Embryonic facial prominence (tissue), 1 donor: ENCODE results near the gene IQSEC1.

ENCODE experiments used
- DNase-seq: peaks from one replicate; pipeline ENCODE4 v3.0.0-alpha.2; 2016; ENCODE audit errors: extremely low spot score

IQSEC1 gene

DNA sequence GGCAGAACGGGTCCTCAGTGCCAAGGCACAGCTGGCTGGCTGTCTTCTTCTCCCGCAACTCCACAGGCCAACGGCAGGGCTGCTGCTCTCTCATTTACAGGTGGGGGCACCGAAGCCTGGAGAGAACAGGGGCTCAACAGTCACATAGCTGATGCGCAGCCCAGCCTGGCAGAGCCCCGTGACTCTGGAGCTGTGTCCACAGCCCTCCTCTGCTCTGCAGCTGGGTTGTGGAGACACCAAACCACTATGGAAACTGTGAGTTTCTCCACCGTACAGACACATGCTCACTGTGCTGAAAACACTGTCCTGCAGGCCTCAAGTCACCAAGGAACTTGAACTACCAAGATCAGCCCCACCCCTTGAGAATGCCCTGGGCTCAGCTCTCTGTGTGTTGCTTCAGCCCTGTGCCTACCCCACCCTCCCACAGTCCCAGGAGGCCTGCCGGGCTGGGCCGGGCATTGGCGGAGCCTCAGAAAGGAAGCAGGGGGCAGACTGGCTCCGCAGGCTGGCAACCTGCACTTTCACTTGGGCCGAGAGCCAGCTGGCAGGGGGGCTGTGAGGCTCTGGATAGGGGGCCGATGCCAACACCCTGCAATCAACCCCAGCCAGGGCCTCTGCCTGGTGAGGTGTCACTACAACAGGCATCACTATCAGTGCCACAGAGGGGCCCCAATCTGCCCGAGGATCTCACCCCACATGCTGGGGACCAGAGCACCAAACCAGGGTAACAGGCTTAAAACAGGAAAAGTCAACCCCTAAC is 118.2 kb downstream of the IQSEC1 start:
- DNase-seq: no peak

DNA sequence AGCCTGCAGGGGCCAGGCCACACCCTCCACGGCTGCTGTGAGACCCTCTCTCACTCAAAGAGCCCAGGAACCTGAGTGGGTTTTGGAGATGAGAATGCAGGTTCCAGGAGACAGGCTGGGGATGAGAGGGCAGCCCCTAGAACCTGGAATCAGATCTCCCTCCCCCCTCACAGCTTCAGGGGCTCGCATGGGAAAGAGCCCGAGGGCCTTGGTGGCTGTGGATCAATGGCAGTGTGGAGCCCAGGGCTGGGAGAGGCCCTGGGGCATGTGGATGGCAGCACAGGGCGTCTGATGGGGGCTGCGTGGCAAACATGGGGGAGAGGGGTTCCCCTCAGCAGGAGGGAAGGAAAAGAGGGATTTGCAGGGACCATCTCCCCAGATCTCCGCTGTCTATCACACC is 119.0 kb downstream of the IQSEC1 start:
- no peak for DNase-seq

DNA sequence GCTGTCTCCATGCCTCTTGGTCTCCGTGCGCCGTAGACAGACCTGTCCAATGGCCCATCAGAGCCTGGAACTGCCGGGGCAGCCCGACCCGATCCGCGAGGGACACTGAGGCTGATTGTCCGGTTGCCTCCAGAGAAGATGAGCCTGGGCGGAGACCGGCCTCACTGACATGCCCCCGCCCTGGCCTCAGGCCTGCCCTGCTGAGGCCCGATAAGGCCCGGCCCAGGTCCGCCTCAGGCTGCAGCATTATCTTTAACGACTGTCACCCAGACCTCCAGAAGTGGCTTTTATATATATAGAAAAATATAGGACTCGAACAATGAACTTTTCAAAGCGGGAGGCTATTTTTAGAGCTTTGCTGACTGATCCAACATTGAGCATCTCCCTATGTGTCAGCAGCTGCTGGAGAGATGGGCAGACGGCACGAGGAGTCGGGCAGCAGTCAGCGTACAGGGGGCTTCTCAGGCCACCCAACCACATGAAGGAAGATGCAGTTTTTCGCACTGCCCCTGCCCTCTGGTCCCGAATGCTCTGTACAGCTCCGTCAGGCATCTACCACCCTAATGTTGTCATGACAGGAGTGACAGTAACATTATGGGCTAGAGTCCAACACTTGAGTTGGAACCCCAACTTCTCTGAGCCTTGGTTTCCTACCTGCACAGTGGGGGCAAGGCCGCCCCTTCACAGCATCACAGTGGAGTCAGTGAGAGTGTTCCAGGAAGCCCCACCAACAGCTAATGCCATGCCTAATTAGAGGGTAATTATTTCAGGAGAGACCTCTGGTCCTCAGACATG is 119.8 kb downstream of the IQSEC1 start:
- no peak for DNase-seq

DNA sequence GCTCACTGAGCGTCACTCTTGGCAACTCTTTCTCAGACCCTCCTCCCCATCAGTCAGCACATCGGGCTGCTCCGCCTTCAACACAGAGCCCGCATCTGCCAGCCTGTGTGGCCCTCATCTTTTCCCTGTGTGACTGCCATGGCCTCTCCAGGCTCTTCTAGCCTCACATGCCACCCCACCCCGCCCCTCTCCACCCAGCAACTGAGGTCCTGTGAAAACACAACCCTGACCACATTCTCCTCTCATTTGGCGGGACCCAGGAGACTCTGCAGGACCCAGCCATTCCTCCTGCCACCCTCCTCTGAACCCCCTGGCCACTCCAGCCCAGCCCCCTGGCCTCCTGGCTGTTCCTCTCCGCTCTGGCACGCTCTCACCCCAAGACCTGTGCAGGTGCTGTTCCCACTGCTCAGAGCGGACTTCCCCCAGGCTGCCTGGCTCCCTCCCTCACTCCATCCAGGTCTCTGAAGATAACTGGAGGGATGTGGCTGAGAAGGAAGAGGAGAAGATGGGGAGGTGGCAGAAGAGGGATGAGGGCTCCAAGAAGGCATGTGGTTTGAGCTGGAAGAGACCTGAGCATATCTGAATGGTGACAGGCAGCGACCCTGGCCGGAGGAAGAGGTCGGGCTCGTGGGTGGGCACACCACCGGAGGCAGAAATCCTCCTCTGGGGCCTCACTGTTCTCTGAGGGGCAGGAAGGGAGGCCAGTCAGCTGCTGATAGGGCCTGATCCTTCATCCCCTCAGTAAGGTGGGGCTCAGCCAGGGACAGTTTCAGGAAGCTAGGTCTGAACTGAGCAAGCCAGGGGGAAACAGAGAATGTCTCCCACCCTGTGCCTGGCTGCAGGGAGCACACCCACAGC is 120.7 kb downstream of the IQSEC1 start:
- DNase-seq: no peak

DNA sequence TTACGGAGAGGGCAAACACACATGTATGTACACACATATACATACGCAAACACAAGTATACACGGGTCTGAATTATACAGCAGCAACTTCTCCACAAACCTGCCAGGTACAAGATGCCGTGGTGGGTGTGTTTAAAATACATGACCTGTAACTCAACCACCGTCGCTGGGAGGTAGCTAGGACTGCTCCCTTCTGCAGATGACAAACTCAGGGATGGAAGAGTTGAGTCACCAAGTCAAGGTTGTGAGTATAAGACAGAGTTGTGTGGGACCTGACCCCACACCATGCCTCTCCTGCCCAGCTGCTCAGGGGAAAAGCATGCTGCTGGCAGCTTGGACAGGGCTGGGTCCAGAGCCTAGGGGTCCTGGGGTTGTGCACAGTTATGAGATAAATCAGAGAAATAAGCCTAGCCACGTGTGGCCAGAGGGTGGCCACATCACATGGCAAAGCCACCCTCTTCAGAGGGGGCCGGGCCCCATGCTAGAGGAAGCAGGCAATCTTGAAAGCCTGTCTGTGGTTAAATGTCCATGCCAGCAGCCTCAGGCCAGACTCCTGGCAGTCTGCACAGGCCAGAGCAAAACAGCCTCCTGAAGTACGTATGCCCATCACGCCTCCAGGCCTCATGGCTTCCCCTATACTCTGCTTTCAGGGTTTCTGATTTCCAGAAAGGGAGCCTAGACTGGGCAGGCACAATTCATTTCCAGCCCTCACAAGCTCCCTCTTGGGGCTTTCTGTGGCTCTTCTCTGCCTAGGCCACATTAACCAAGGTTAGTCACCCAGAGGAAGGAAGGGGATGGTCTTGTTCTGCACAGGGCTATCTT is 124.1 kb downstream of the IQSEC1 start:
- no peak for DNase-seq

DNA sequence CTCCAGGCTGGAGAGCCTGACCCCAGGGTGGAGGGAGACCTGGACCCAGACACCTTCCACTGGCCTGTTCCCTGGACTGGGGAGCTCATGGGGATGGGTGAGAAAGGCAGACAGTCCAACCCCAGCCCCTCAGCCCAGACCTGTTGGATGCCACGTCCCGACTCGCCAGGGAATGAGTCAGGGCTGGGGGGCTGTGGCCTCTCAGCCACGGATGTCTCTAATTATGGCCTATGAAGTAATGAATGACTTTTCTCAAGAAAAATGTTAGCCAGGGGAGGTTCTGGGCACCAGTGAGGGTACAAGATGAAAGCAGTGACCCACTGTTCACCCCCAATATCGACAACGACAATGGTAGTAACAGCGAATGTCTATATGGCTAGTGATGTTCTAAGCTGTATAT is 124.9 kb downstream of the IQSEC1 start:
- DNase-seq: no peak

DNA sequence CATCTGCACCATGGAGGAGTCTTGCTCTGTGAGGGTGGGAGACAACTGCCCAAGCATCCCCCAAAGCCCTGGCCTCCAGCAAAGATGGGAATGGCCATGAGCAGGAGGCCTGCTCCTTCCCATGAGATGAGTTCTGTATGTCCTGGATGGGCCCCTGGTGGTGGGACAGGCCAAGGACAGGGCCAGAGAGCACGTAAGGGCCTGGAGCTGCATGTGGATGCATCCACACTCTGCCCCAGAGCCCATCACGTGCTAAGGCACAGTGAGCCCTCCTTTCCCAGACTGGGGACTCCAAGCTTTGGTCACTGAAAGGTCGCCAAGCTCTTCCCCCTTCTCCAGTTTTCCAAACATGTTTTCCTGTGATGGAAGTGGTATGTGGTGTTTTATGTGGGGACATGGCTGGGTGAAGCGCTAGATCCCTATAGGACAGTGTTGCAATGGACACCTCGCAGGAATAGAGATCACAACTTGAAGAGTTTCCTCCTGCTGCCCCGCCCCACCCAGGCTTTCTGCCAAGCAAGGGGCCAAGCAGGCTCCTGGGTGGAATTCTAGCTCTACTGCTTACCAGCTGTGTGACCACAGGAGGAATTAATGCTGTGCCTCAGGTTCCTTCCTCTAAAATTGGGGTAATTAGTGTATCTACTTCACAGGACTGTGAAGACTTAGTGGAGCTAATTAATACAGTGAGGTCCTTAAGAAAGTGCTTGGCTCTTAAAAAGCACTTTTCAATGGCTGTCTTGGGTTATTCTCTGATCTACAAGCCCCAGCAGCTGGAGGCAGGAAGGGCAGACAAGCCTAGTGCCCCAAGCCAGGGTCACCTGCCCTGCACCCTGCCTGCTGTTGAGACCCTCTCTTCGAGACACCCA is 125.5 kb downstream of the IQSEC1 start:
- no peak for DNase-seq

DNA sequence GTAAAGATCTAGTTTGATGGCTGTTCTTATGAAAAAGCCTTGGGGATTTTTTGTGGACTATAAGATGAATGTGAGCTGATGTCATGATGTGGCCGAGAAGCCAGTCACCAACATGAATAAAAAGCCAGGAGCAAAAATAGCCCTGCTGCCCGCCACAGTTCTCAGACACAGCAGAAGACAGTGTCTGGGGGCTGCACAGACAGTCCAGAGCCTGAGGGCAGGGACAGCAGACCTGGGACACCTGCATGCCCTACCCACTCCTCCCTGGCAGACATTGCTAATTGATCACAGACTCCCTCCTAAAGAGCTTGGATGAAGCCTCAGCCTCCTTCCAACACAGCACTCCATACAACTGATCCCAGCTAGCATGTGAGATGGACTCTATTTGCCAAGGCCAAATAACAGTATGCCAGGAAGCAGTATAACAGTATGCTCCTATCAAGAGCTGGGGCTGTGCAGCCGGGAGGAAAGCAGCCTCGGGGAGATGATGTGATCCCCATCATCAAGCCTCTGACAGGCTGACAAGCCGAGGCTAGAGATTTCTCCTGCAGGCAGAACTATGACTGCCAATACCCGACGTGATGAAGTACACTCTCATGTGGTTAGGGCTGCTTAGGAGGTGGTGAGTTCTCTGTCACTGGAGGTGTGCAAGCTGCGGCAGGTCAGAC is 126.4 kb downstream of the IQSEC1 start:
- no peak for DNase-seq

DNA sequence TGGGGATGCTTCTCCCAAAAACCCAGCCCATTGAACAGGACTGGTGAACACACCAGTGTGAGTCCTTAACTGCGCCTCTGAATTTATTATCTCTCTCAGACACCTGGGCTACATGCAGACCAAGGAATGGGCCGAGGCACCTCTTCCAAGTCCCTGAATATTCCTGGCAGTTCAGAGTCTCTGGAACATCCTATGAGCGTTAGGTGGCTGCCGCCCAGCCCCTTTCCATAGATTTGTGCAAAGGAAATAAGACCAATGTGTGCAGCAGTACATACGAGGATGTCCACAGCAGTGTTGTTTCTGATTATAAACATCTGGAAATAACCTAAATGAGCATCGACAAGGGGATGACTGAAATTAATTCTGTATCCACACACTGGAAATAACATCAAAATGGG is 127.0 kb downstream of the IQSEC1 start:
- DNase-seq: no peak

DNA sequence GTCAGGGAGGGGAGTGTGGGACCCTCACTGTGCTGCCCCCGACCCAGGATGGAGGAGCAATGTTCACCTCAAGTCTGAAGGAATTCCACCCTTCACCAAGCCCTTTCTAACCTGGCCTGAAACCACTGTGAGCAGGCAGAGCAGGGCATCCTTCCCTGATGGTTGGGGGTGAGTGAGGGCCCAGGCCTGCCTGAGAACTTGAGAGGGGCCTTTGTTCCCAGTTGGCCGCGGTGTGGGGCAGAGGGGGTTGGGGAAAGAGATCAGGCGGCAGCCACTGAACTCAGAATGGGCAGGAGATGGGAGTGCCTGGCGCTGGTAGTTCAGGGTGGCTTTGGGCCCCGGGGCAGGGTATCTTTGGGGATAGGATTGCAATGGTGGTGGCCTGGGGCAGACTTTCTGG is 128.4 kb downstream of the IQSEC1 start:
- no peak for DNase-seq

DNA sequence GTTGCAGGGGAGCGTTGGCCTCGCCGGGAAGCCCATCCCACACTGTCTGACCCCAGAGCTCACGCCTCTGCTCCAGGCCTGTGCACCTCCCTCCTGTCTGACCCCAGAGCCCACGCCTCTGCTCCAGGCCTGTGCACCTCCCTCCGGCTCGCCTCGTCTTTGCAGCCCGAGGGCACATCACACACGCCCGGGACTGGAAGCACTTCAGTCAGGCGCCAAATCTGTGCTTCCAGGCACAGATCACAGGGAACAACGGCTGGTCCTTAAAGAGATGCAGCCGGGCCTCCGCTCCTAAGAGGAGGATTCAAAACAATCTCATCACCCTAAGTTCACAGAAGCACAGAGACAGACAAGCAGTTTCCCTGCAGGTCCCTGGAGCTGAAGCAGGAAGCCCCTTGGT is 128.8 kb downstream of the IQSEC1 start:
- DNase-seq: no peak

DNA sequence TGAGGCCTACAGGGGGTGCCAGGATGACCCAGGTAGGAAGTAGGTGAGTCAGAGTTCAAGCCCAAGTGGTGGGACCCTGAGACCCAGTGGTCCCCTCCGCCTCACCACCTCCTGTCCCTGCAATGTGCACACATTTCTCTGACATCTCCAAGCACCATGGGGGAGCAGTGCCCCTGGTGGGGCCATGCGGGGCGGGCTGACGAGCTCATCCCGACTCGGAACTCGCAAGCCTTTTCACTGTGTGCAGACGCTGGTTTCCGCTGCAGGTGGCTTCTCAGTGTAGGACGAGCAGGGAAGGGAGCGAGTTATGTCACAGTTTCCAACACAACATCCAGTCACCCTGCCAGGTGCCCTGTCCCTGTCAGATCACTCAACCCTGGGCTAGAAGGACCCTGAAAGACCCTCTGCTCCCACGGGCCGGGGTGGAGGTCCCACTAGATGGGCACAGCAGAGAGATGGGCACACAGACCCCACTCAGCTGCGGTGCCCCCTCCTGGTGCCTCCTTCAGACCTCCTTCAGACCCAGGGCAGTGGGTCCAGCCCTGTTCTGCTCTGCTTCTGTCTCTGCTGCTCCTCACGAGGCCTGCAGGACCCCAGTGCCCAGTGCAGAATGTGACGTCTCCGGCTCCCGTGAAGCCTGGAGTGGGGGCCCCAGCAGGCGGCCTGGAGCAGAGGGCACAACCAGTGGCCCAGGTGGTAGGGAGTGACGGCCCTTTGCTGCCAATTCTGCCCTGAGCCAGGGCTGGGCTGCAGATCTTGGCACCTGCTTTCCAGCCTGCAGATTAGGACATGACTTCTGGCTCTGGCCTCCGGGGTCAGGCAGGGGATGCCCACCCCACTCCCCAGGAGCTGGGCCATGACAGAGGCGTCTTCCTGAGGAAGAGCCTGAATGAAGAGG is 129.9 kb downstream of the IQSEC1 start:
- no peak for DNase-seq

DNA sequence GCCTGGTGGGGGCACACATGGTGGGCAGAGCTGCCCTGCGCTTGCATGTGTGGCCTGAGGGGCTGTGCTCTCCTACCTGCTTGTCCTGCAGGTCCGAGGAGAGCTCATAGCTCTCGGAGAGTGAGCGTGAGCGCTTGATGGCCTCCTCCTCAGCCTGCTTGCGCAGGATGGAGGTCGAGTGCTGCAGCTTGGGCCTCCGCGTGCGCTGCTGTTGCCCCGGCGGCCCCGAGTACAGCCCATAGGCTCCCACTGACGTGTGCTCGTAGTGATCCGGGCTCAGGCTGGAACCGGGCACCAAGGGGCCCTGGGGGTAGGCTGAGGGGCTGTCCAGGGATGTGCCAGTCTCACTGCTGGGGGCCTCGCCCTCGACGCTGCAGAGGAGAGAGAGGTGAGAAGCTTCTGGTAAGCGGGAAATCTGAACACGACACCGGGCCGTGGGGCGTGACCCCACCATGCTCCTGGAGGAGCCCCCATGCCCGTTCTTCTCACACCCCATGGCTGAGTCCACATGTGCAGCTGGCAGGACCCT is 131.7 kb downstream of the IQSEC1 start:
- no peak for DNase-seq

DNA sequence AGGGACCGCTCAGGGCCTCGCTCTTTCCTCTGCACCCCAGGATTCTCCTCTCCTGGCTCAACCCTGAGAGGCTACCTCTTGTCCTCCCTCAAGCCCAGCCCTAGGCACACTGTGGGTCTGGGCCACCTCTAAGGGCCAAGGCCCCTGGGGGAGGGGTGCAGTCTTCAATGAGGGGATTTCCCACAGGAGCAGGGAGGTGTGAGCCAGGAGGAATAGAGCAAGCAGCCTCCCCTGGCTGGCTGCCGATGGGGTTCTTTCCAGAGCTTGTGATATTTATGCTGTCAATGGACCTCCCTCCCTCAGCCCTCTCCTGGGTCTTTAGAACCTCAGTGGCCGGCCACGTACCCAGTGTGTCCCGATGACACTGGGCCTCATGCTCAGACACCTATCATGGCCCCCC is 132.4 kb downstream of the IQSEC1 start:
- no peak for DNase-seq

DNA sequence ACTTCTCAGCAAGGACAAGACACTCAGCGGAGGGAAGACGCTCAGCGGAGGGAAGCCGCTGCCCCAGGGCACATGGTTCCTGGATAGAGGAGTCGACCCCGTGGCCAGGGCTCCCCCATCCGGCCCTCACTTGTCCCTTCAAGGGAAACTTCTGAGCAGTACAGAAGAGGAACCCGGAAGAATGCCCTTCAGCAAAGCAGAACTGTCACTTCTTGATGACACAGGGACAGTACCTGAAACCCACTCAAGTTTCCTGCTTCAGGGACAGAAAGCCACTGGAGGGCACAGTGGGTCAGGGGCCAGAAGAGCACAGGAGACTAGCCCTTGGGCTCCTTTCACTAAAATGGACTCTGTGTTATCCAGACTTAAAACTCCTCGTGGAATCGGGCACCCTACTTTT is 134.1 kb downstream of the IQSEC1 start:
- DNase-seq: no peak

DNA sequence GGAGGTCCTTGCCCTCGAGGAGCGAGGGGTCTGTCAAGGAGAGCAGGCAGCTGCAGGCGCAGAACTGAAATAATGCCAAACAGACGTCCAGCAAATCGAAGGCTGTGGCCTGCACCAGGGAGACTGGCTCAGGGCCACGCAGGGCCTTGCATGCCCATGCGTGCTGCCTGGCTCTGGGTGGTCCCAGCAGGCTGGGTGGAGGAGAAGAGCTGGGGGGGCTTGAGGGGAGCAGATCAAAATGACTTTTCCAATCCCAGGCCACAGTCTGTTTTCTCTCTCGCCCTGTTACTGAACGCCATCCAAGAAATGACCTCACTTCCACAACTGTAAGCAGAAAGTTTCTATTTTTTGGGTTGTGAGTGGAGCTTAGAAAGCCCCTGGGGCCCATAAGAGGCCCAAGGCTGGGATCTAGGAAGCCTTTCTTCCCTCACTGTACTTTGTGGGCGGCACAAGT is 134.9 kb downstream of the IQSEC1 start:
- peak; percentile 68 for DNase-seq

DNA sequence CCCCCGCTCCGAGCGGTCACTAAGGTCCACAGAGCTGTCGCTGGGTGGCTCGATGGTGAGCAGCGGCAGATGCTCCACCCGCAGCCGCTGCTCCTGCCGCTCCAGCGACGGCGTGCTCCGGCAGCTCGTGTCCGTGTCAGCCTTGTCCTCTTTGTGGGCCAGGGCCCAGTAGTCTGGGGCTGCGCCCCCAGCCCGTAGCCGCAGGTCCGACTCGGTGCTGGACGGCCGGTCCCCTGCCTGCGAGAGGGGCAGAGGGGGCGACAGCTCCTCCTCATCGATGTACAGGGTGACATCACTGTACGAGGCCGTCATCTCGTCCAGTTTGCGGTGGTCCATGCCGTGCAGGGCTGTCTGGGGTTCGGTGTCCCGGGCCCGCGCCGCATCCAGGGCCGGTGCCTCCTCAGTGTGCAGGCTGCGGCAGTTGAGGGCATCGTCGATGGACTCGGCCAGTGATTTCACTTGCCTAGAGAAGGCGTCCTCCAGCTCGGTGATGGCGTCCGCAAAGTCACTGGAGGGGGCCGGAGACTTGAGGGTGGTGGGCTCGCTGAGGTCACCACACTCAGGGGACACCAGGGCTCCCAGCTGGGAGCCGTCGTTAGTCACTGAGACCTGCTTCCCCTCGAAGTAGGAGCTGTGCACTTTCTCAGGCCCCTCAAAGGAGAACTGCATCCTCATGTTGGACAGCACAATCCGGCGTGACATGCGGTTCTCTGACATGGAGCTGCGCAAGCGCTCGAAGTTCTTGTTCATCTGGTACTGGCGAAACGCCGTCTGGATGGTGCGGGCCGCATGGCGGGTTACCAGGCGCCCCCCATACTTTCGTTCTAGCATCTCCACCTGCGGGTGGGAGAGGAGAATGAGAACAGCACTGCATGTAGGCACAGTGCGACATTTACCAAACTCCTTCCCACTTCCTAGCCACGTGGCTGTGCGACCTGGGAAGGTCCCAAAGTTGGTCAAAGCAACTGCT is 137.1 kb downstream of the IQSEC1 start:
- DNase-seq: no peak
